ENCODE measurements around the gene ADAMTS20.

DNA sequence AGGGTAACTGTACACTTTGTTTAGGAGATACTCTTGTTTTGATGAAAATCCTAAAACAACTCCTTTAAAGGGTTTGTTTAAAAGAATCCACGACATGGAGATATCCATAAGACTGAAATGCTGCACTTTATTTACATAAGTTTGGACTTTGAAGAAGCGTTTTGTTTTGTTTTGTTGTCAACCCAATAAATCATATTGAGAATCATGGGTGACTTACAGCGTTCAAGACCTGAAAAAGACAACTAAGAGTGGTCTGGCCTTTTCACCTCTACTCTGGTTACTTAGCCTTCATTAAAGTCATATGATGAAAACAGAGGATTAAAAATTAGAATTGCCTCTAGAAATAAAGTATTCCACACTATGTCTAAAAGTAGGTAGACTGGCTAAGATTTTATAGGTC lies 234.8 kb downstream of the ADAMTS20 start:
- TF ChIP-seq, protein P1, sequence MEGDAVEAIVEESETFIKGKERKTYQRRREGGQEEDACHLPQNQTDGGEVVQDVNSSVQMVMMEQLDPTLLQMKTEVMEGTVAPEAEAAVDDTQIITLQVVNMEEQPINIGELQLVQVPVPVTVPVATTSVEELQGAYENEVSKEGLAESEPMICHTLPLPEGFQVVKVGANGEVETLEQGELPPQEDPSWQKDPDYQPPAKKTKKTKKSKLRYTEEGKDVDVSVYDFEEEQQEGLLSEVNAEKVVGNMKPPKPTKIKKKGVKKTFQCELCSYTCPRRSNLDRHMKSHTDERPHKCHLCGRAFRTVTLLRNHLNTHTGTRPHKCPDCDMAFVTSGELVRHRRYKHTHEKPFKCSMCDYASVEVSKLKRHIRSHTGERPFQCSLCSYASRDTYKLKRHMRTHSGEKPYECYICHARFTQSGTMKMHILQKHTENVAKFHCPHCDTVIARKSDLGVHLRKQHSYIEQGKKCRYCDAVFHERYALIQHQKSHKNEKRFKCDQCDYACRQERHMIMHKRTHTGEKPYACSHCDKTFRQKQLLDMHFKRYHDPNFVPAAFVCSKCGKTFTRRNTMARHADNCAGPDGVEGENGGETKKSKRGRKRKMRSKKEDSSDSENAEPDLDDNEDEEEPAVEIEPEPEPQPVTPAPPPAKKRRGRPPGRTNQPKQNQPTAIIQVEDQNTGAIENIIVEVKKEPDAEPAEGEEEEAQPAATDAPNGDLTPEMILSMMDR (IDR thresholded peaks at IDR 0.05; ENCODE audit: low read depth, low read length, poor library complexity, severe bottlenecking), result no peak
- TF ChIP-seq EZH2phosphoT487 (IDR thresholded peaks at IDR 0.05; ENCODE audit: borderline replicate concordance, low read length), result no peak
